ENCODE results near the gene LAIR1.
"Not testable (repeated sequence)": the region's sequence is repeated elsewhere in the genome, so short reads cannot be mapped to it uniquely, and the experiment has no call there.

Gene LAIR1, protein sequence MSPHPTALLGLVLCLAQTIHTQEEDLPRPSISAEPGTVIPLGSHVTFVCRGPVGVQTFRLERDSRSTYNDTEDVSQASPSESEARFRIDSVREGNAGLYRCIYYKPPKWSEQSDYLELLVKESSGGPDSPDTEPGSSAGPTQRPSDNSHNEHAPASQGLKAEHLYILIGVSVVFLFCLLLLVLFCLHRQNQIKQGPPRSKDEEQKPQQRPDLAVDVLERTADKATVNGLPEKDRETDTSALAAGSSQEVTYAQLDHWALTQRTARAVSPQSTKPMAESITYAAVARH

DNA sequence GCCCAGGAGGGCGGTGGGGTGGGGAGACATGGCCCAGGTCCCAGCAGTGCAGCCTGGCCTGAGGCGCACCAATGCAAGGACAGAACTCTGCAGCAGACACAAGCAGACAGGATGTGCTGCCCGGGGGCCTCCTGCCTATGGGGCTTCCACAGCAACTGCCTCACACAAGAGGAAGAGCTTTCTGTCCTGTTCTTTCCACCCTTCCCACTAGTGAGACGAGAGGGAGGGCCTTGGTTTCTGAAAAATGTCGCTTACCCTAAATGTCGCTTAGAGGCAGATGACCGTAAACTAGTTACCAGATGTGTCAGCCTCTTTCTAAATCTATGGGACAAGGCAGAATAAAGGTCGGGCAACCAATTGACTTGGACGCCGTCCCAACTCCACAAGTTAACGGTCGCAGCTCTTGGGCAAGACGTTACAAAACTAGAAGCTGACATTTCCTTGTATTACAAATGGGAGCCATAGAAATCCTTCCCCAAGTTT, at the start of gene LAIR1:
Gene LAIR1, minus strand, starts transcription at position 157 of the 483 bp plus-strand sequence. Its CDS starts 127 bp downstream, at position 30.
- DNase-seq (ENCODE audit: low read depth), result peak; percentile 59

- DNase-seq (ENCODE audit: low read depth), result no peak
Measured at GRCh38 chr19:54414156-54414555, 49.4 kb upstream of the LAIR1 start.

DNA sequence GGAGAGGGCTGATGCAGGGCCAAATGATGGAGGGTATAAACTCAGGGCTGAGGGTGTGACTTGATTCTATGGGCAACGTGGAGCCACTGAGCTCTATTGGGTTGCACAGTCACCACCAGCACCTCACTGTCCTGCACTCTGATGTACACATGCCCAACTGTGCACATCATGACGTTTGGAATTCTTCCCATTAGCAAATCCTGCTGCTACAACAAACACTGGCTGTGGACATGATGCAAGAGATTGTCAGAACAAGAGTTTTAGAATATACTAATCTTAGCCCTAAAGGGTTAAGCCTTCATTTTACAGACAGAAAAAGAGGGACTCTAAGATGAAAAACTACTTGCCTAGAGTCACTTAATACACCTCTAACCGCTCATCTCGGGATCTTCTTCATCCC, 48.1 kb upstream of the LAIR1 start:
- DNase-seq (ENCODE audit: low read depth), result no peak

DNA sequence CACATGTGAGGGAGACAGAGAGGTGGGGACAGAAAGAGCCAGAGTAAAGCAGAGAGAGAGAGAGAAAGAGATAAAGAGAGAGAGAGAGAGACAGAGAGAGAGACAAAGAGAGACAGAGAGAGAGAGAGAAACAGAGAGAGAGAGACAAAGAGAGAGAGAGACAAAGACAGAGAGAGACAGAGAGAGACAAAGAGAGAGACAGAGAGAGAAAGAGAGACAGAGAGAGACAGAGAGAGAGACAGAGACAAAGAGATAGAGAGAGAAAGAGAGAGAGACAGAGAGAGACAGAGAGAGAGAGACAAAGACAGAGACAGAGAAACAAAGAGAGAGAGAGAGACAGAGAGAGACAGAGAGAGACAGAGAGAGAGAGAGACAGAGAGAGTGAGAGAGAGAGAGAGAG, 46.3 kb upstream of the LAIR1 start:
- no peak for DNase-seq (ENCODE audit: low read depth)

DNA sequence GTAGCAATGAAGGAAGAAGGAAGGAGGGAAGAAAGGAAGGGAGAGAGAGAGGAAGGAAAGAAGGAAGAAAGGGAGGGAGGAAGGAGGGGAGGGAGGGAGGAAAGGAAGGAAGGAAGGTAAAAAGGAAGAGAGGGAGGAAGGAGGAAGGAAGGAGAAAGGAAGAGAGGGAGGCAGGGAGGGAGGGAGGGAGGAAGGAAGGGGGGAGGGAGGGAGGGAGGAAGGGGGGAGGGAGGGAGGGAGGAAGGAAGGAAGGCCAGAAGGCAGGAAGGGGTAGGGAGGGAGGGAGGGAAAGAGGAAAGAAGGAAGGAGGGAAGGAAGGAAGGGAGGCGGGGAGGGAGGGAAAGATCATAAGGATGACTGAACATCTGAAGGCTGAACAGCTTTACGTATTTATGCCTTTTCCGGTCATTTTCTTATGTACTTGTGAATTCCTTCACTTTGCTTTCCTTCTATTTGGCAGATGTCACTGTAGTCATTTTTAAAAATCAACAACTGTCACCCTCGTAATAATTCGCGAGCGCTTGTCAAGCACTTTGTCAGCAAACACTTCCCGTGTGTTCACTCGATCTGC, 43.8 kb upstream of the LAIR1 start:
- no peak for DNase-seq (ENCODE audit: low read depth)

GRCh38 chr19:54407780-54408179, 43.0 kb upstream of the LAIR1 start:
- no peak for DNase-seq (ENCODE audit: low read depth)

DNA sequence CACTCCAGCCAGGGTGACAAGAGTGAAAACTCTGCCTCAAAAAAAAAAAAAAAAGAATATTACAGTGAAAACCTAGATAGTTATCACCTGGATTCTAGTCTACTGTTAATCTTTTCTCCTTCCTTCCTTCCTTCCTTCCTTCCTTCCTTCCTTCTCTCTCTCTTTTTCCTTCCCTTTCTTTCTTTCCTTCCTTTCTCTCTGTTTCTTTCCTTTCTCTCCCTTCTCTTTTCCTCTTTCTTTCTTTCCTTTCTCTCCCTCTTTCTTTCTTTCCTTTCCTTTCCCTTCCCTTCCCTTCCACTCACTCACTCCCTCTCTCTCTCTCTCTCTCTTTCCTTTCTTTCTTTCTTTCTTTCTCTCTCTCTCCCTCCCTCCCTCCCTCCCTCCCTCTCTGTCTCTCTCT, 40.9 kb upstream of the LAIR1 start:
- DNase-seq (ENCODE audit: low read depth), result no peak

GRCh38 chr19:54403054-54403453, 38.3 kb upstream of the LAIR1 start:
- no peak for DNase-seq (ENCODE audit: low read depth)

GRCh38 chr19:54400913-54401312, 36.2 kb upstream of the LAIR1 start:
- no peak for DNase-seq (ENCODE audit: low read depth)

- no peak for DNase-seq (ENCODE audit: low read depth)
Measured at GRCh38 chr19:54399189-54399588, 34.5 kb upstream of the LAIR1 start.

- no peak for DNase-seq (ENCODE audit: low read depth)
Measured at GRCh38 chr19:54395685-54396084, 31.0 kb upstream of the LAIR1 start.

DNA sequence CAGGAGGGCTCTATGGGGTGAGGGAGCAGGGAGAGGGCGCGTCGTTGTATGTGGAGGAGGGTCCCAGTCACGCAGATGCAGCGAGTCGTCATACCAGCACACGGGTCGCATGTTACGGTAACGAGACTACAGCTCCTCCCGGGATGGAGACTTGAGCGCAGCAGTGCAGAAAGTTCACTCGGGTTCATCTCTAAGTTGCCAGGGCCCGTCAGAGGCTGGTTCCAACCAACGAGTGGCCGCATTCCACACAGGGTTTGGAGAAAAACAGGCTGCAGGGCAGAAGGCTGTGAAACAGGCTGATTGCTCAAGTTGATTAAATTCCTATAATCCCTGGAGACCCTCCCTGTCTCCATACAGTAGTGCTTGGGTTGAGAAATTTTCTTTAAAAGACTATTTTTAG, 28.6 kb upstream of the LAIR1 start:
- no peak for DNase-seq (ENCODE audit: low read depth)

GRCh38 chr19:54392105-54392504, 27.4 kb upstream of the LAIR1 start:
- no peak for DNase-seq (ENCODE audit: low read depth)

GRCh38 chr19:54391589-54392061, 26.9 kb upstream of the LAIR1 start:
- no peak for DNase-seq (ENCODE audit: low read depth)

GRCh38 chr19:54390942-54391577, 26.3 kb upstream of the LAIR1 start:
- DNase-seq (ENCODE audit: low read depth), result peak; percentile 59

DNA sequence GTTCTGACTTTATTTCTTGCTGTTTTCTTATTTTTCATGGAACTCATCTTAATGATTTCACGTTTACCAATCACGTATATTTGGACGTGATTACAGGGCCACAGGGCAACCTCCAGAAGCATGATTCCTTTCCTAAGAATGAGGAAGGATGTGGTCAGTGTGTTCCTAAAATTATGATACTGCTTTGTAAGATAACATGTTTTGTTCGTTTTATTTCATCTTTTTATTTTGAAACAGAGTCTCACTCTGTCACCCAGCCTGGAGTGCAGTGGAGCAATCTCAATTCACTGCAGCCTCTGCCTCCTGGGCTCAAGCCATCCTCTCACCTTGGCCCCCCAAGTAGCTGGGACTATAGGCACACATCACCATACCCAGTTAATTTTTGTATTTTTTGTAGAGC, 24.8 kb upstream of the LAIR1 start:
- peak; percentile 57 for DNase-seq (ENCODE audit: low read depth)

DNA sequence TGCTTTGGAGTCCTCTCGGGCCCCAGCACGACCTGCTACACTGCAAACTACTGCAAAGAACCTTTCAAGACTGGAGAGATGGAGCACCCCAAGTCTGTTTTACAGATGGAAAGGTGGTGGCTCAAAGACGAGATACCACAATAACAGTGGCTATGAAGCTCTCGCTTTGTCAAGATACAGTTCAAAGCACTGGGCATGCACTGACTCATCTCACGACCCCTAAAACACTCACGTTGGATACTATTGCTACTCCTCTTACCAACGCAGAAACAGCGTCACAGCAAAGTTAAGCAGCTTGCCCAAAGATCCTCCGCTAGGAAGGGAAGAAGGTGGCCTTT, 24.0 kb upstream of the LAIR1 start:
- DNase-seq (ENCODE audit: low read depth), result no peak

- DNase-seq (ENCODE audit: low read depth), result peak; percentile 95
Measured at GRCh38 chr19:54387991-54388801, 23.5 kb upstream of the LAIR1 start.

DNA sequence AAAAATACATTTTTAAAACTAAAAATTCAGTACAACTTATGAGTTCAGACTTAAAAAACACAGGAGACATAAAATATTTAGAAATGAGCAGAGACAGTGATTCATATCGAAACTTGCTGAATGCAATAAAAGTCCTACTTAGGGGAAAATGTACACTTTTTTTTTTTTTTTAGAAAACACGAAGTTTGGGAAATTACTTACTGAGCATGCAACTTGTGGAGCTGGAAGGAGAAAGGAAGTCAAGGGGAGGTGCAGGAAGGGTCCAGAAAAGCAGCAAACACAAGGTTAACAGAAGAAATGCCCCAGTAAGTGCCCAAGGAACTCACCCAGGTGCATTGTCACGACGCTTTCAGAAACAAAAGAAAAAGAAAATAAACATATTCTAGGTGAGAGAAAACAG, 18.6 kb upstream of the LAIR1 start:
- DNase-seq (ENCODE audit: low read depth), result no peak

GRCh38 chr19:54382041-54382440, 17.3 kb upstream of the LAIR1 start:
- DNase-seq (ENCODE audit: low read depth), result not testable (repeated sequence)

- no peak for DNase-seq (ENCODE audit: low read depth)
Measured at GRCh38 chr19:54380897-54381296, 16.2 kb upstream of the LAIR1 start.

DNA sequence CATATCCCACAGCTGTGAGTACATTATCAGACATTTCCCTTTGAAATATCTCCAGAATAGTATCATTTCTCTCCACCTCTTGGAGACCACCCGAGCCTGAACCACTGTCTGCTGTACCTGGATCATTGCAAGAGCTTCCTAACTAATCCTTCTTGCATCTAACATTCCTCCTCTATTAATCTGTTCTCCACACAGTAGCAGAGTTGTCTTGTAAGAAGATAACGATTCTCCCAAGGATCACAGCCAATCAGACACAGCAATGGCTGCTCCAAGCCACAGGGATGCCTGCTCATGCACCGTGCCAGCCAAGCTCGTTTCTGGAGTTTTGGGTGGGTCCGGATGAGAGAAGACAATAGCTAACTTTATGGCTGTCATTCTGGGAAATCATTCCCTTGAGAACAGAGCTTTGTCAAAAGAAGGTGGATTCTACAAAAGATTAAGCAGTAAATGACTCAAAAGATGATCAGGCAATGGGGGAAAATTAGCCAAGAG, 14.5 kb upstream of the LAIR1 start:
- DNase-seq (ENCODE audit: low read depth), result no peak
